Uterus (tissue), 4 donors: ENCODE results near the gene KLHL30. TPM values are rescaled to one million over a fixed set of nuclear protein-coding genes. Genes with fewer than 3 reads are reported as not detected.

ENCODE experiments used
- DNase-seq, 2 donors: peaks; one replicate each; pipeline ENCODE4 v3.0.0-alpha.2; 2019 to 2020
- H3K27ac ChIP-seq, 2 donors: fragments of 200-600 bp; sonication (generic); 1 replicate in 1 of 2; 2 replicates in 1 of 2; pipeline ENCODE4 v1.5.1; 2016 to 2018
- H3K27me3 ChIP-seq, 2 donors: fragments of 200-600 bp; sonication (generic); one replicate each; pipeline ENCODE4 v1.5.1; 2018 to 2019; ENCODE audit warnings: control low read depth in 1 of 2
- H3K36me3 ChIP-seq, 2 donors: fragments of 200-600 bp; sonication (generic); one replicate each; pipeline ENCODE4 v1.5.1; 2019; ENCODE audit warnings: control low read depth in 1 of 2
- H3K4me1 ChIP-seq, 2 donors: fragments of 200-600 bp; sonication (generic); one replicate each; pipeline ENCODE4 v1.5.1; 2018 to 2019; ENCODE audit warnings: control low read depth in 1 of 2
- H3K4me3 ChIP-seq, 2 donors: fragments of 200-600 bp; sonication (generic); 1 replicate in 1 of 2; 2 replicates in 1 of 2; pipeline ENCODE4 v1.5.1; 2018 to 2019; ENCODE audit warnings: mild to moderate bottlenecking in 1 of 2
- H3K9me3 ChIP-seq, 2 donors: fragments of 200-600 bp; sonication (generic); one replicate each; pipeline ENCODE4 v1.5.1; 2019; ENCODE audit warnings: control low read depth in 1 of 2
- CTCF ChIP-seq, 4 experiments: fragments of 200-600 bp in 2 of 4; fragments of 450-650 bp in 2 of 4; sonication (generic) in 2 of 4; IDR thresholded peaks; one replicate each; pipeline ENCODE4 v1.5.1; 2016 to 2019; ENCODE audit warnings: antibody characterized with exemption in 4 of 4, mild to moderate bottlenecking in 2 of 4, moderate library complexity in 1 of 4
- POLR2A ChIP-seq, 2 donors: fragments of 450-650 bp; IDR thresholded peaks; one replicate each; pipeline ENCODE4 v1.6.1; 2016; ENCODE audit warnings: antibody characterized with exemption in 2 of 2, mild to moderate bottlenecking in 1 of 2, moderate library complexity in 1 of 2
- intact Hi-C: fragments of 100-400 bp; cut with DNase I; formaldehyde crosslinking; loops from one replicate; pipeline ENCODE4 v1.15.1; 2023; ENCODE audit warnings: low total_unique reads
- total RNA-seq, 4 donors: library from RNA; depleted of rRNA in 3 of 4; stranded (reverse); fragments of >200 nt in 3 of 4; gene quantifications; one replicate each; pipeline versions ENCODE4 v1.1.0 to v1.2.4, GENCODE V29; 2014 to 2023
- donor health status: DM: yes; HTN: yes; CAD: no.

Gene KLHL30
- total RNA-seq, 4 donors from 2014 or later, result under 0.01 to 3.3 (median 0.62) TPM; not detected in 1

- Histone ChIP-seq H3K27me3 (peaks cover 0 to 7% of the 10 kb centered on the region in 2 donors), H3K4me1 (peaks cover 5 to 20% of the 10 kb centered on the region in 2 donors), H3K4me3 (no peak overlapping the region), H3K9me3 (no peaks in the 10 kb centered on the region), H3K36me3 (no peaks in the 10 kb centered on the region), H3K27ac (no peak overlapping the region)
- intact Hi-C loops, result no loop called here
- DNase-seq, result no peak
- TF ChIP-seq POLR2A (IDR thresholded peaks at IDR 0.05) (no peak), CTCF (IDR thresholded peaks at IDR 0.05) (no peak)
Measured at GRCh38 chr2:238167344-238167715, 28.9 kb downstream of the KLHL30 start.

GRCh38 chr2:238167761-238168160, 29.3 kb downstream of the KLHL30 start:
- Histone ChIP-seq H3K27ac (no peak overlapping the region), H3K27me3 (peaks cover 0 to 7% of the 10 kb centered on the region in 2 donors), H3K36me3 (no peaks in the 10 kb centered on the region)

GRCh38 chr2:238168196-238169047, 30.0 kb downstream of the KLHL30 start:
- H3K27me3 ChIP-seq, result peaks cover 0 to 7% of the 10 kb centered on the region in 2 donors
- TF ChIP-seq POLR2A (IDR thresholded peaks at IDR 0.05), result no peak
- TF ChIP-seq CTCF (IDR thresholded peaks at IDR 0.05), result no peak
- H3K9me3 ChIP-seq, result no peaks in the 10 kb centered on the region
- peaks cover 5 to 19% of the 10 kb centered on the region in 2 donors for H3K4me1 ChIP-seq
- intact Hi-C loops, result no loop called here
- H3K4me3 ChIP-seq, result no peak overlapping the region
- no peak for DNase-seq
- H3K27ac ChIP-seq, result peak overlapping the region; percentile 13 to 41
- H3K36me3 ChIP-seq, result no peaks in the 10 kb centered on the region

More at GRCh38 chr2:238167761-238168160, 29.3 kb downstream of the KLHL30 start:
- intact Hi-C loops, result no loop called here
- Histone ChIP-seq H3K4me1 (peaks cover 5 to 20% of the 10 kb centered on the region in 2 donors), H3K4me3 (no peak overlapping the region), H3K9me3 (no peaks in the 10 kb centered on the region)
- no peak for DNase-seq
- TF ChIP-seq POLR2A (IDR thresholded peaks at IDR 0.05), result no peak
- TF ChIP-seq CTCF (IDR thresholded peaks at IDR 0.05), result no peak

- no peaks in the 10 kb centered on the region for H3K9me3 ChIP-seq
- H3K27ac ChIP-seq, result peak overlapping the region; percentile 23 to 41
- peak; percentile 45 to 73 for DNase-seq
- no peak overlapping the region for H3K4me3 ChIP-seq
- no peaks in the 10 kb centered on the region for H3K36me3 ChIP-seq
- peaks cover 5 to 12% of the 10 kb centered on the region in 2 donors for H3K4me1 ChIP-seq
- peaks cover 0 to 2% of the 10 kb centered on the region in 2 donors for H3K27me3 ChIP-seq
- TF ChIP-seq POLR2A (IDR thresholded peaks at IDR 0.05) (no peak), CTCF (IDR thresholded peaks at IDR 0.05) (no peak)
- intact Hi-C loops, result no loop called here
Measured at GRCh38 chr2:238169048-238169707, 30.7 kb downstream of the KLHL30 start.
